HFF-Myc (cell line): ENCODE data around the gene FAM234A.
"Not testable (repeated sequence)": the region's sequence is repeated elsewhere in the genome, so short reads cannot be mapped to it uniquely, and the experiment has no call there.

Experiments used
- DNase-seq: peaks from one replicate; pipeline ENCODE4 v3.0.0-alpha.2; 2011; ENCODE audit warnings: low read depth; ENCODE audit errors: extremely low read depth
- H3K4me3 ChIP-seq: replicated peaks from 2 replicates; pipeline ENCODE4 v1.5.1; 2011; ENCODE audit warnings: low read depth, mild to moderate bottlenecking, control low read depth, low read length
- TF ChIP-seq, protein P1 (sequence below): IDR thresholded peaks from 2 replicates; pipeline ENCODE4 v1.5.1; 2012; ENCODE audit warnings: mild to moderate bottlenecking, low read depth, low read length, control low read depth; ENCODE audit errors: missing control alignments

The FAM234A gene

GRCh38 chr16:212999-213398, 21.6 kb upstream of the FAM234A start:
- no peak overlapping the region for H3K4me3 ChIP-seq
- TF ChIP-seq, protein P1, sequence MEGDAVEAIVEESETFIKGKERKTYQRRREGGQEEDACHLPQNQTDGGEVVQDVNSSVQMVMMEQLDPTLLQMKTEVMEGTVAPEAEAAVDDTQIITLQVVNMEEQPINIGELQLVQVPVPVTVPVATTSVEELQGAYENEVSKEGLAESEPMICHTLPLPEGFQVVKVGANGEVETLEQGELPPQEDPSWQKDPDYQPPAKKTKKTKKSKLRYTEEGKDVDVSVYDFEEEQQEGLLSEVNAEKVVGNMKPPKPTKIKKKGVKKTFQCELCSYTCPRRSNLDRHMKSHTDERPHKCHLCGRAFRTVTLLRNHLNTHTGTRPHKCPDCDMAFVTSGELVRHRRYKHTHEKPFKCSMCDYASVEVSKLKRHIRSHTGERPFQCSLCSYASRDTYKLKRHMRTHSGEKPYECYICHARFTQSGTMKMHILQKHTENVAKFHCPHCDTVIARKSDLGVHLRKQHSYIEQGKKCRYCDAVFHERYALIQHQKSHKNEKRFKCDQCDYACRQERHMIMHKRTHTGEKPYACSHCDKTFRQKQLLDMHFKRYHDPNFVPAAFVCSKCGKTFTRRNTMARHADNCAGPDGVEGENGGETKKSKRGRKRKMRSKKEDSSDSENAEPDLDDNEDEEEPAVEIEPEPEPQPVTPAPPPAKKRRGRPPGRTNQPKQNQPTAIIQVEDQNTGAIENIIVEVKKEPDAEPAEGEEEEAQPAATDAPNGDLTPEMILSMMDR = no peak
- no peak for DNase-seq

DNA sequence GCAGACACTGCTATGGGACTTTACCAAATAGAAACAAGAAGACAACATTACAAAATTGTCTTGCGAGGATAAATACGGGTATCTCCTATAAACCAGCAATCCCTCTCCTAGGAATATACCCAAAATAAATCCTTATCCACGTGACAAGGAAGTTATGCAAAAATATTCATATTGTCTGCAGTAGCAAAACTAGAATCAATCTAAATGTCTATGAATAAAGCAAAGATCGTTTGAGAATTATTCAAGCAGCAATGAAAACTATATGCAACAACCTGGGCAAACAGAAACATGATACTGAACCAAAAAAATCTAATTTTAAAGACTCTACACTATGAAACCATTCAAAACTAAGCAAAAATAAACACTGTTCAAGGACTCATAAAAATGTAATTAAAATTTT, 14.6 kb upstream of the FAM234A start:
- no peak for DNase-seq
- H3K4me3 ChIP-seq = no peak overlapping the region
- TF ChIP-seq, protein P1 = no peak

DNA sequence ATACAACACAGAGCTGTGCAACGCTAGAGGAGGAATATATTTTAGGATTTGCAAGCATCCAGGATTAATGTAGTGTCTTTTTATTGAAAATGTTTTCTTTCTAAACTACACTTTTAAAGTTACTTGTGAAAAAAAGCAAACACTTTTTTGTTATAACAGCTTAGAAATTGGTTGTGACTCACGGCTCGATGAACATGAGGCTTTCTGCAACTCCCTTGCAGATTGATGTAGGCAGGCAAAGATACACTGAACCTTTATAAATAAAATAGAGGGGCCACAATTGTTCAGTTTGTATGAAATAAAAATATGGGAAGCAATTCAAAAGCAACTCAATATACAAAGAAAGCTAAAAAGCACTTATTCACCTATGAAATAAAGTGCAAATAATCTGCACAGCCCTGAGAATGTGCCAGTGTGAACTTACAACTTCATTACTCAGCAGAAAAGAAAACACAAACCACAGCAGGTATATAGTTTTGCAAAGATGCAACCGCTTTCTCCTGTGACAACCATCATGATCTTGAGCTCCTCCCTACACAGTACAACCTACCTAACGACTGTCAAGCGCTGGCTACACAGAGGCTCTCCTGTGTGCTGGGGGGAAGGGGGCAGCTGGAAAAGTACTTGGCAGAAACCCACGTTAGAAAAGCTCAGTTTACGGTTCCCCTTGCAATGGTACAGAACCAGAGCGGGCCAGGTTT, 6.3 kb upstream of the FAM234A start:
- peak overlapping the region; percentile 98 for H3K4me3 ChIP-seq
- no peak for DNase-seq
- TF ChIP-seq, protein P1 = no peak

GRCh38 chr16:228852-229730, 5.5 kb upstream of the FAM234A start, which contains the start of gene LUC7L:
LUC7L (minus strand) TSS chr16:229449; CDS start chr16:229339, 110 bp downstream.
- peak within 1 kb of the TSS; percentile 98 for H3K4me3 ChIP-seq
- peak; percentile 40 for DNase-seq
- TF ChIP-seq, protein P1 = no peak

DNA sequence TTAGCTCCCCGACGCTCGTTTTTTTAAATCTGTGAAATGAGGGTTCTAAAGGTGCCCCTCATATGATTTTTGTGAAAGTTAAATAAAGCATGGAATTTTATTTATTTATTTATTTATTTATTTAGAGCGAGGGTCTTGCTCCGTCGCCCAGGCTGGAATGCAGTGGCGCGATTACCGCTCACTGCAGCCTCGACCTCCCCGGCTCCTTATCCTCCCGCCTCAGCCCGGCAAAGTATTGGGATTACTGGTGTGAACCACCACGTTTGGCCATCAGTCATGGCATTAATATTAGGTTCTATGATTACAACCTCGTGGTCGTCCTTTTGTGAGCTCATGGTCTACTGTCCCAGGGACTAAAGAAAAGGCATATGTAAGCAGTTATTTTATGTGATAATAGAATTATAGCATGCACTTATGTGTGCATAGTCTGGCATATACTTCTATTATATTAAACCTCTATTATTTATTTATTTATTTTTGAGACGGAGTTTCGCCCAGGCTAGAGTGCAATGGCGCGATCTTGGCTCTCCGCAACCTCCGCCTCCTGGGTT, 4.8 kb upstream of the FAM234A start:
- TF ChIP-seq, protein P1 = no peak
- no peak overlapping the region for H3K4me3 ChIP-seq
- DNase-seq = no peak

DNA sequence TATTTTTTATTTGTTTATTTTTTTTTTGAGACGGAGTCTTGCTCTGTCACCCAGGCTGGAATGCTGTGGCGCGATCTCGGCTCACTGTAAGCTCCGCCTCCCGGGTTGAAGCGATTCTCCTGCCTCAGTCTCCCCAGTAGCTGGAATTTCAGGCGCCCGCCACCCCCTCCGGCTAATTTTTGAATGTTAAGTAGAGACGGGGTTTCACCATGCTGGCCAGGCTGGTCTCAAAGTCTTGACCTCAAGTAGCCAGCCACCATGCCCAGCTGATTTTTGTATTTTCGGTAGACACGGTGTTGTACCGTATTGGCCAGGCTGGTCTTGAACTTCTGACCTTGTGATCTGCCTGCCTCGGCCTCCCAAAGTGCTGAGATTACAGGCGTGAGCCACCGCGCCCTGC, 4.3 kb upstream of the FAM234A start:
- DNase-seq = not testable (repeated sequence)

DNA sequence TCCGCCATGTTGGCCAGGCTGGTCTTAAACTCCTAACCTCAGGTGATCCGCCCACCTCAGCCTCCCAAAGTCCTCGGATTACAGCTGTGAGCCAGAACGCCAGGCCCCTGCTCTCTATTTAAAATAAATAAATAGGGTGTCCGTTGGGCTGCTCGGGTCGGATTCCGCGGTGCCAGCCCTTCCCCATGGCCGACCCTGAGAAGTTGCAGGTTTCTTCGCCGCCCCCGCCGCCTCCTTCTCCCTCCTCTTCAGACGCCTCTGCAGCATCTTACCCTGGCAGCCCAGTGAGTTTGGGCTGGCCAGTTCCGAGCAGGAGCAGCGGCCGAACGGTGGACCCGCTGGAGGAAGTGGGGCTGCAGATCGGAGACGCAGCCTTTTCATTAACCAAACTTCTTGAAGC, 3.7 kb upstream of the FAM234A start:
- no peak overlapping the region for H3K4me3 ChIP-seq
- TF ChIP-seq, protein P1 = no peak
- no peak for DNase-seq

More for the DNA sequence above, 4.3 kb upstream of the FAM234A start:
- H3K4me3 ChIP-seq = not testable (repeated sequence)
